IMR-90 (cell line): ENCODE measurements around the gene TAGLN2.

Experiments used
- CEBPB ChIP-seq: IDR thresholded peaks from 2 replicates; pipeline ENCODE4 v1.6.1; 2012; ENCODE audit warnings: low read depth, low read length, improper control_type of control experiment
- CTCF ChIP-seq: conservative IDR thresholded peaks from 2 replicates; pipeline ENCODE4 v1.5.1; 2012; ENCODE audit warnings: mild to moderate bottlenecking, low read depth, low read length, improper control_type of control experiment
- ELK1 ChIP-seq: fragments of 150-350 bp; IDR thresholded peaks from 2 replicates; pipeline ENCODE4 v1.6.1; 2016; ENCODE audit warnings: low read depth, mild to moderate bottlenecking, low read length, moderate library complexity, borderline replicate concordance
- MAZ ChIP-seq: IDR thresholded peaks from 2 replicates; pipeline ENCODE4 v1.6.1; 2012; ENCODE audit warnings: low read depth, mild to moderate bottlenecking, low read length, improper control_type of control experiment, moderate library complexity, borderline replicate concordance
- POLR2A ChIP-seq: IDR thresholded peaks from 2 replicates; pipeline ENCODE4 v1.6.1; 2012; ENCODE audit warnings: mild to moderate bottlenecking, low read depth, low read length
- RFX5 ChIP-seq: IDR thresholded peaks from 2 replicates; pipeline ENCODE4 v1.8.0; 2012; ENCODE audit warnings: low read depth, mild to moderate bottlenecking, low read length, moderate library complexity
- USF2 ChIP-seq: fragments of 150-350 bp; IDR thresholded peaks from 2 replicates; pipeline ENCODE4 v1.6.1; 2017; ENCODE audit warnings: mild to moderate bottlenecking, antibody characterized with exemption, low read length, low read depth

GRCh38 chr1:159902541-159902940 is 22.8 kb downstream of the TAGLN2 start:
- TF ChIP-seq CEBPB (no peak), CTCF (no peak), RFX5 (no peak), ELK1 (no peak), USF2 (no peak), POLR2A (no peak), MAZ (no peak)
